RWPE1 (cell line): Measurements from ENCODE around the gene DIP2B.

Source experiments
- CTCF ChIA-PET: fragments of 350-600 bp; sonication (Branson Sonifier 250); formaldehyde crosslinking; extraction: SDS; loops from one replicate; lab custom pipeline; 2021; lab: Yijun Ruan, JAX
- POLR2A ChIA-PET: fragments of 400-600 bp; formaldehyde crosslinking; extraction: SDS; loops from one replicate; lab custom pipeline; 2020; ENCODE audit warnings: antibody characterized with exemption; ENCODE audit not compliant: low non-redundant PET; lab: Yijun Ruan, JAX
- DNase-seq: peaks from one replicate; pipeline ENCODE4 v3.0.0; 2012; ENCODE audit warnings: low spot score
- H3K27ac ChIP-seq: fragments of 450-650 bp; 2 replicates; pipeline ENCODE4 v1.5.1; 2017
- TF ChIP-seq, protein P1 (sequence below): fragments of 450-650 bp; conservative IDR thresholded peaks from 2 replicates; pipeline ENCODE4 v1.5.1; 2017; ENCODE audit warnings: low read depth, mild to moderate bottlenecking

Gene DIP2B

DNA sequence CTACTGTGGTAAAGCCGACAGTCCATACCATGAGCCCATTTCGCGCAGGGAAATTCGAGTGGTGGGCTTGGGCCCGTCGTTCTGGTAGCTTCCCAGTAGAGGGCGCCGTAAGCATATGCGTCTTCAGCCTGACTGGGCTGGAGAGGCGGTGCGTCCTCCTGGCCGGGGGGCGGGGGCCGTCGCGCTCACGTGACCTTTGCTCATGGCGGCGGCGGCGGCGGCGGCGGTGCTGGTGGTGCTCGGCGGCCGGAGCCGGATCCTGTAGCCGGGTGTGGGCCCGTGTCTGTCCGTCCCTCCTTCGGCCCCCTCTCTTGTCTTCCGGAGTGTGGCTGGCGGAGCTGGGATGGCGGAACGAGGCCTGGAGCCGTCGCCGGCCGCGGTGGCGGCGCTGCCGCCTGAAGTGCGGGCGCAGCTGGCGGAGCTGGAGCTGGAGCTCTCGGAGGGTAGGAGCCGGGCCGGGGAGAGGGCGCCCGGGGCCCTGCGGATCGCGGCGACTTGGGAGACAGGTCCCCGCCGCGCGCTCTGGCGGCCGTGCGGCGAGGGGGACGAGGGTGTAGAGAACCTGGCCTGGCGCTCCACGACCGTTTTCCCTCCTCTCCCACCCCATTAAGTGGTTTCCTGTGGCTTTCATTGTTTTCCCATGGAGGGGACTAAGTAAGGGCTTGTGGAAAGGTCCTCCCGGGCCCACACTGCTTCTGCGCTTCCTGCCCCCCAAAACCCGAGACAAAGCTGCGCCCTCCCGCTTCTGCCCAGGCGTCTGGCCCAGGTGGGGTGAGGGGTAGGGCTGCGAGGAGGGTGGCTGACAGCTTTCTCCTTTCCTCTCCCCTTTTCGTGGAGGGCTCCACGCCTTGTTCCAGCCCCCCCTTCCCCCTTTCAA, at the start of gene DIP2B:
DIP2B (plus strand) TSS at position 188 of the 877 bp plus-strand sequence; CDS start at position 344, 156 bp downstream.
- peak; percentile 87 for DNase-seq
- POLR2A ChIA-PET: no interaction called here
- TF ChIP-seq, protein P1, sequence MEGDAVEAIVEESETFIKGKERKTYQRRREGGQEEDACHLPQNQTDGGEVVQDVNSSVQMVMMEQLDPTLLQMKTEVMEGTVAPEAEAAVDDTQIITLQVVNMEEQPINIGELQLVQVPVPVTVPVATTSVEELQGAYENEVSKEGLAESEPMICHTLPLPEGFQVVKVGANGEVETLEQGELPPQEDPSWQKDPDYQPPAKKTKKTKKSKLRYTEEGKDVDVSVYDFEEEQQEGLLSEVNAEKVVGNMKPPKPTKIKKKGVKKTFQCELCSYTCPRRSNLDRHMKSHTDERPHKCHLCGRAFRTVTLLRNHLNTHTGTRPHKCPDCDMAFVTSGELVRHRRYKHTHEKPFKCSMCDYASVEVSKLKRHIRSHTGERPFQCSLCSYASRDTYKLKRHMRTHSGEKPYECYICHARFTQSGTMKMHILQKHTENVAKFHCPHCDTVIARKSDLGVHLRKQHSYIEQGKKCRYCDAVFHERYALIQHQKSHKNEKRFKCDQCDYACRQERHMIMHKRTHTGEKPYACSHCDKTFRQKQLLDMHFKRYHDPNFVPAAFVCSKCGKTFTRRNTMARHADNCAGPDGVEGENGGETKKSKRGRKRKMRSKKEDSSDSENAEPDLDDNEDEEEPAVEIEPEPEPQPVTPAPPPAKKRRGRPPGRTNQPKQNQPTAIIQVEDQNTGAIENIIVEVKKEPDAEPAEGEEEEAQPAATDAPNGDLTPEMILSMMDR: peak; percentile 89
- H3K27ac ChIP-seq: peak within 1 kb of the TSS; percentile 88
- CTCF ChIA-PET: interaction anchor here (0.5 to 3.5 kb wide), 18 partner anchors 10 to 836 kb away, joined by 3 to 21 read pairs (median 4); no protein-coding TSS in a partner anchor

- TF ChIP-seq, protein P1: no peak
- POLR2A ChIA-PET: interaction anchor here (0.7 kb wide), 1 partner anchor 31 kb away, joined by 3 read pairs; no protein-coding TSS in a partner anchor
- CTCF ChIA-PET: no interaction called here
These were observed 46.2 kb upstream of the DIP2B start for GRCh38 chr12:50458606-50459005.

DNA sequence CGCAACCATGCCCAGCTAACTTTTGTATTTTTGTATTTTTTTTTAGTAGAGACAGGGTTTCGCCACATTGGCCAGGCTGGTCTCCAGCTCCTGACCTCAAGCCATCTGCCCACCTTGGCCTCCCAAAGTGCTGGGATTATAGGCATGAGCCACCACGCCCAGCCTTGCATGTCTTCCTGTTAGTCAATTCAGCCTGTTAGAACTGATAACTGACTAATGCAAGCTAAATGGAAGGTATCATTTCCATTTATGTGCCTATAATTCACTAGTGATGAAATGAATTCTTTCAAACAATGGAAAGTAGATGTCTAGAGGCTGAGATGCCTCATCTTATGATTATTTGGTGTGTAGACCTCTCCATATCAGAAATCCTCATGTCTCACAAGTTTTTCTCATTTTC, 37.3 kb upstream of the DIP2B start:
- POLR2A ChIA-PET: no interaction called here
- TF ChIP-seq, protein P1: no peak
- no peak overlapping the region for H3K27ac ChIP-seq
- DNase-seq: no peak
- CTCF ChIA-PET: no interaction called here

More at GRCh38 chr12:50458606-50459005, 46.2 kb upstream of the DIP2B start:
- no peak overlapping the region for H3K27ac ChIP-seq
- DNase-seq: no peak

DNA sequence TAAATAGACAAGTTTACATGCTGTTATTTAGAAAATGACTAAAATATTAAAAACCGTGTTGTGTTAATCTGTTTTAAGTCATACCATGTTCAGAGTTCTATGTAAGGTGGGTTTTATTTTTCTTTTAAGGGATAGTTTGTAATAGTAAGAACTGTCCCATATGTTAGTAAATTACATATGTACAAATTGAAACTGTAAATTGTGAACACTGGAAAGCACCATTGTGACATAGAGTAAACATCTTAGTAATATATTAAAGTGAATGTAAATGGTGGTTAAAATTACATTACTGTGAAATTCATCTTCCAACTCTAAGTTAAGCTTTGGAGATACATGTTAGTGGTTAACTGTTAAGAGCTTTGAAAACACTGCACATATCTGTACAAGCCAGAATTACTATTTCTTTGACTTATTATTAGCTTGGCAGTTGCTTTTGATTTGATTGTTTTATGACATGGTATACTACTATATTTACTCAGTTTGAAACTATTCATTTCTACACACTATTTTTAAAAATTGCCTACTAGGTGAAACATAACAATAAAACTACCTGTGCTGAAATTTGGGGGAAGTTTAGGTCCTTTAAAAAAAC, 27.4 kb upstream of the DIP2B start:
- H3K27ac ChIP-seq: no peak overlapping the region
- DNase-seq: no peak
- TF ChIP-seq, protein P1: no peak
- ChIA-PET POLR2A (no interaction called here), CTCF (no interaction called here)

- TF ChIP-seq, protein P1: no peak
- no peak for DNase-seq
- no peak overlapping the region for H3K27ac ChIP-seq
- CTCF ChIA-PET: no interaction called here
- POLR2A ChIA-PET: no interaction called here
These were observed 22.2 kb upstream of the DIP2B start for GRCh38 chr12:50482571-50482970.

DNA sequence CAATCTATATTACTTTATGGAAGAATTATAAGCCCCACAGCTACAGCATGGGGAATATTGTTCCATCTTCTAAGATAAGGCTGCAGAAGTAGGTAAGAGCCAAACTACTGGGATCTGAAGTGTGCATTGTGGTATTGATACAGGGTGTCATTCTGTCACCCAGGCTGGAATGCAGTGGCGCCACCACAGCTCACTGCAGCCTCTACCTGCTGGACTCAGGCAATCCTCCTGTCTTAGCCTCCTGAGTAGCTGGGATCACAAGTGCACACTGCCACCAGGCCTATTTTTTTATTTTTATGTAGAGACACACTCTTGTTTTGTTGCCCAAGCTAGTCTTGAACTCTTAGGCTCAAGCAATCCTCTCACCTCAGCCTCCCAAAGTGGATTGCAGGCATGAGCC, 21.3 kb upstream of the DIP2B start:
- POLR2A ChIA-PET: no interaction called here
- TF ChIP-seq, protein P1: no peak
- CTCF ChIA-PET: interaction anchor here (0.6 kb wide), 2 partner anchors 129 to 157 kb away, joined by 3 to 4 read pairs; no protein-coding TSS in a partner anchor

More for the DNA sequence above, 21.3 kb upstream of the DIP2B start:
- DNase-seq: no peak
- H3K27ac ChIP-seq: no peak overlapping the region
